GM19099 (cell line): ENCODE data around the gene MAMDC4.
"Not testable (repeated sequence)": the region's sequence is repeated elsewhere in the genome, so short reads cannot be mapped to it uniquely, and the experiment has no call there.

Experiments used
- POLR2A ChIP-seq: IDR thresholded peaks from 3 replicates; pipeline ENCODE4 v1.6.1; 2011; ENCODE audit warnings: low read depth; ENCODE audit not compliant: insufficient read length; ENCODE audit errors: extremely low read depth

The MAMDC4 gene

DNA sequence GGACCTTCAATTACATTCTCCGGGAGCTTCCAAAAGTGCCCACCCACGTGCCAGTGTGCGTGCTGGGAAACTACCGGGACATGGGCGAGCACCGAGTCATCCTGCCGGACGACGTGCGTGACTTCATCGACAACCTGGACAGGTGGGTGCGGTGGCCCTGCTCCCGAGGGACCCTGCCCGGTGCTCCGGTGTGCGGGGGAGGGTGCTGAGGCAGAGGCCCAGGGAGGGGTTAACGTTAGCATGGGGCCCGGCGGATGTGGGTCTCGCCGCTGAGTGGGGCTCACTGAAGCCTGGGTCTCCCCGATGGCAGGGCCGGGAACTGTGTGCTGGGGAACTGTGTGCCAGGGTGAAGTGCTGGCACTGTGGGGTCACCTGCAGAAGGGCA, 20.4 kb upstream of the MAMDC4 start:
- no peak for TF ChIP-seq POLR2A

DNA sequence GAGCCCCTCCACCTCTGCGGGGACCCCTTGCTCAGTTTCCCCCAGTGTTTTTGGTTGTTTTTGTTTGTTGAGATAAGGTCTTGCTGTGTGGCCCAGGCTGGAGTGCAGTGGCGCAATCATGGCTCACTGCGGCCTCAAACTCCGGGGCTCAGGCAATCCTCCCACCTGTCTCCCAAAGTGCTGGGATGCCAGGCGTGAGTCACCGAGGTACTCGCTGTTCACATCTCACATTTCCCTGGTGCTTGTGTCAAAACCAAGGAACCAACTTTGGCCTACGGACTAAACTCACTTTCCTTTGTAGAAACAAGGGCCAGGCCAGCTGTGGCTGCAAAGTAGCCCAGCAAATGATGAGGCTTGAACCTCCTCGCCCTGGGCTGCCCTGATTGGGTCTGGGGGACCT, 19.6 kb upstream of the MAMDC4 start:
- TF ChIP-seq POLR2A: no peak

DNA sequence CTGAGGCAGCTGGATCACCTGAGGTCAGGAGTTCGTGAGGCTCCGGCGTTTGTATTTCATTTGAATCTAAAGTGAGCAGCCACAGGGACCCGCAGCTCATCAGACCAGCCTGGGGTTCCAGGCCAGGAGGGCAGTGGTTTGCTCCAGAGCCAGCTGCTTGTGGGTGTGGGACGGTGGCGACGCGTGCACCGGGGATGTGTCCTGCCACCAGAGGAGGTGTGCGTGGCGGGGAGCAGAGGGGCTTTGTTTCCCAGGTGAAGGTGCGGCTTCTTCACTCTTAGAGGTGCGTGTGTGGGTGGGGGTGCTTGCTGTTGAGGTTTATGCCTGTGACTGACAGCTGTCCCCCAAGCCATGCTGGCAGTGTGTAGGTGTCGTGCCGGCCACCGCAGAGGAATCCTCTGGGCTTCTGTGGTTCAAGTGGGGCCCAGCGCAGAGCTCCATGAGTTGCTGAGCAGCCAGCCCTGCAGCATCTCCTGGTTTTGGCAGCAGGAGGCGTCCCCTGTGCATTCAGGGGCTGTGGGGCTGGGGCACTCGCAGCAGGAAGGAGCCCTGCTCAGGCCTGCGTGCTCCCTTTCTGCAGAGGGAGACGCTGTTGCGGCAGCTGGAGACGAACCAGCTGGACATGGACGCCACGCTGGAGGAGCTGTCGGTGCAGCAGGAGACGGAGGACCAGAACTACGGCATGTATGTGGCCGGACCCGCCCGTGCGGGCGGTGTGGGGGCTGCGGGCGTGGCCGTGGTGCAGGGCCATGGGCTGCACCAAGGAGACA, 16.8 kb upstream of the MAMDC4 start:
- no peak for TF ChIP-seq POLR2A

- TF ChIP-seq POLR2A: no peak
Measured at GRCh38 chr9:136835932-136836904, 15.9 kb upstream of the MAMDC4 start.

DNA sequence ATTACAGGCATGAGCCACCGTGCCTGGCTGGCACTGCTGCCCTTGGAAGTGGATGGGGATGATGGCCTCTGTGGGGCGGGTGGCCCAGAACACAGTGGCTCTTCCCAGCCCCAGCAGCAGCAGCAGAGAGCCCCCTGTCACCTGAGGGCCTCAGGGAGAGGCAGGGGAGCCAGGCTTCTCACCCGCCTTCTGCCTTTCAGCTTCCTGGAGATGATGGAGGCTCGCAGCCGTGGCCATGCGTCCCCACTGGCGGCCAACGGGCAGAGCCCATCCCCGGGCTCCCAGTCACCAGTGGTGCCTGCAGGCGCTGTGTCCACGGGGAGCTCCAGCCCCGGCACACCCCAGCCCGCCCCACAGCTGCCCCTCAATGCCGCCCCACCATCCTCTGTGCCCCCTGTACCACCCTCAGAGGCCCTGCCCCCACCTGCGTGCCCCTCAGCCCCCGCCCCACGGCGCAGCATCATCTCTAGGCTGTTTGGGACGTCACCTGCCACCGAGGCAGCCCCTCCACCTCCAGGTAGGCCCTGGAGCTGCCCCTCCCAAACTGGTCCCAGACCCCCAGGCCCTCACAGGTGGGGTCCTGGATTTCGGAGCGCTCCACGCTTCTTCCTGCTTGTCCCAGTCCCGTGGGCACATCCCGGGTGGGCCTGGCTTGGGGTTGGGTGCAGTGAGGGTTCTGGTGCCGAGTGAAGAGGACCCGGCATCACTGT, 14.8 kb upstream of the MAMDC4 start:
- TF ChIP-seq POLR2A: no peak

- no peak for TF ChIP-seq POLR2A
Measured at GRCh38 chr9:136838314-136839228, 13.6 kb upstream of the MAMDC4 start.

DNA sequence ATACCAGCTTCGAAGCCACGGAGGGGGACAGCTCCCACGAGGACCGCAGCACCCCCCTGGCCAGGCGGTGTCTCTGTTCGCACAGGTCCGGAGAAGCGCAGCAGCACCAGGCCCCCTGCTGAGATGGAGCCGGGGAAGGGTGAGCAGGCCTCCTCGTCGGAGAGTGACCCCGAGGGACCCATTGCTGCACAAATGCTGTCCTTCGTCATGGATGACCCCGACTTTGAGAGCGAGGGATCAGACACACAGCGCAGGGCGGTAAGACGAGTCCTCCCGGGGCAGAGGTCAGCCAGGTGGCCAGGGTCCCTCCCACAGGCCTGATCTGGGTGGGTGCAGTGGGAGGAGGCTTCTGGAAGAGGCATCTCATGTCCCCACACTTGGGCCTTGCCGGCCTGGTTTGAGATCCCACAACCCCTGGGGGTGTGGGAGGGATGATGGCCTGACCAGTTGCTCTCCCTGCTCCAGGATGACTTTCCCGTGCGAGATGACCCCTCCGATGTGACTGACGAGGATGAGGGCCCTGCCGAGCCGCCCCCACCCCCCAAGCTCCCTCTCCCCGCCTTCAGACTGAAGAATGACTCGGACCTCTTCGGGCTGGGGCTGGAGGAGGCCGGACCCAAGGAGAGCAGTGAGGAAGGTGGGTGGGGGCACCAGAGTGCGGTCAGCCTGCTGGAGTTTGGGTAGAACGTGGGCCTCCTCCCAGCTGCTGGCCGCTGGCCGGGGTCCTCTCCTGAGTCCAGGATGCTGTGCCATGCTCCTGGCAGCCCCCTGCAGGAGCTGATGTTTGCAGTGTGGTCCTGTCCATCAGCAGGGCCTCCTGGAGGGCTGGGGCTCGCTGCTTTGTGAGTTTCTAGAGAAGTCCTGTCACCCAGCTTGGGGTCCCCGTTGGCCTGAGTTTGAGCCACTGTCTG, 12.7 kb upstream of the MAMDC4 start:
- TF ChIP-seq POLR2A: no peak

- no peak for TF ChIP-seq POLR2A
Measured at GRCh38 chr9:136840140-136840876, 11.8 kb upstream of the MAMDC4 start.

- TF ChIP-seq POLR2A: no peak
Measured at GRCh38 chr9:136840877-136841645, 11.1 kb upstream of the MAMDC4 start.

DNA sequence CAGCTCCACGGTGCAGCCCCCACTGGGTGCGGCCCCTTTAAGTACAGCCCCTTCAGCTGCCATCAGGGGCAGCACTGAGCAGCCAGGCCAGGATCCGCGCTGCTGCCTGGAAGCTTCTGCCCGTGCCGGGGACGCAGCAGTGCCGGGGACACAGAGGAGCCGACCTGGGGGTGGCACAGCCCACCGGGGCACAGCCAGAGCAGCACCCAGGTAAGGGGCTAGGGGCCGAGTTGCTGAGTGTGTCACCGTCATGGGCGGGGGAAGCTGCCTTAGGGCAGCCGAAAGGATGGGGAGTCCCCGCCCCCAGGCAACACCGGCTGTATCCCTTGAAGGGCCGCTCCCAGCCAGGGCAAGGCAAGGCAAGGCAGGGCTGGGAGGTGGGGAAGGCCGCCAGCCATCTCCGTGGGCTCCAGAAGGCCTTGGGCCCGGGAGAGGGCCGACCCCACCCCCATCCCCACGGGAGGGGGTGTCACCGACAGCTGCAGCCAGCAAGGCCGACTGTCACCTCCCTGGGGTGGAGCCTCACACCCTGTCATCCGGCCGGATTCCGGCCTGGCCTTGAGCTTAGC, 9.7 kb upstream of the MAMDC4 start, which contains the start of gene AJM1:
TSS of gene AJM1 (plus strand) at position 99 of the 569 bp plus-strand sequence. CDS start 1,937 bp downstream, outside the sequence.
- not testable (repeated sequence) for TF ChIP-seq POLR2A

DNA sequence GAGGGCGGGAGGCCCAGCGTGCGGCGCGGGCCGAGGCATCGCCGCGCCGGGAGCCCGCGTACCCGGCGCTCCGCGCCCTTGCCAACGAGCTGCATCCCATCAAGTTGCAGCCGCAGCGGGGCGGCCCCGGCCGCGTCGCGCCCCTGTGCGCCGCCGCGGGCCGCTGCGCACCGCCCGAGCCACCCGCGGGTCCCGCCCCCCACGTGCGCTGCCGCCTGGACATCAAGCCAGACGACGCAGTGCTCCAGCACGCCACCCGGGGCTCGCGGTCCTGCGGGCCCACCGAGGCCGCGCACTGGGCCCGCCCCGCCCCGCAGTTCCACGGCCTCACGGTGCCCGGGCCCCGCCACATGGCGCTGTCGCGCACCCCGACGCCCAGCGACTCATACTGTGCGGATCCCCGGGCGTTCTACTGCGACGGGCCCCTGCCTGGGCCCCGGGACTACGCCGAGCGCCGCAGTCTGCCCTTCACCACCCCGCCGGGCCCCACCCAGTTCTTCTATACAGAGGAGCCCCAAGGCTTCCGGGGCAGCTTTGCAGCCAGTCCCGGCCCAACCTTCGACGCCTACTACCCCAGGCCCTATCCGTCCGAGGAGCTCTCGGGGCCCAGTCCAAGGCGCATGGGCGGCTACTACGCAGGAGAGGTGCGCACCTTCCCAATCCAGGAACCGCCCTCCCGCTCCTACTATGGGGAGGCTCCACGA, 7.2 kb upstream of the MAMDC4 start:
- no peak for TF ChIP-seq POLR2A
